ENCODE results near the gene SNX14.

The SNX14 gene

DNA sequence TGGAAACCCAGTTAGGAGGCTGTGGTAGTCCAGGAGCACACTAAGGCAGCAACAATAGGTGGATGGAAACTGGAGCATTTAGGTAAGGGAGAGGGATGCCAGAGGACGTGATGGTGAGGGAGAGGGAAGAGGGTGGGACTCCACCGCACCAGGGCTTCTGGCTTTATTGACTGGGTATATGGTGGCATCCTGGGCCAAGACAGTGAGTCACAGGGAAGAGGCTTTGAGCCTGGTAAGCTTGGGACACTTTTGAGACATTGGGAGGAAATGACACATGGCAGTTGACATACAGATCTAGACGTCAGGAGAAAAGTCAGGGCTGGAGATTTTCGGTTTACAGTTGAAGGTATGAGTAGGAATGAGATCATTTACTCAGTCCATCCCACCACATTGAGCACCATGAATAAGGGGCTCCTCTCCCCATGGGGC, 128.9 kb downstream of the SNX14 start:
- DNase-seq (ENCODE audit: low read depth in 2 of 2): no peak

- peak; percentile 90 to 91 for DNase-seq (ENCODE audit: low read depth in 2 of 2)
These were observed 129.4 kb downstream of the SNX14 start for GRCh38 chr6:85464260-85464644.

DNA sequence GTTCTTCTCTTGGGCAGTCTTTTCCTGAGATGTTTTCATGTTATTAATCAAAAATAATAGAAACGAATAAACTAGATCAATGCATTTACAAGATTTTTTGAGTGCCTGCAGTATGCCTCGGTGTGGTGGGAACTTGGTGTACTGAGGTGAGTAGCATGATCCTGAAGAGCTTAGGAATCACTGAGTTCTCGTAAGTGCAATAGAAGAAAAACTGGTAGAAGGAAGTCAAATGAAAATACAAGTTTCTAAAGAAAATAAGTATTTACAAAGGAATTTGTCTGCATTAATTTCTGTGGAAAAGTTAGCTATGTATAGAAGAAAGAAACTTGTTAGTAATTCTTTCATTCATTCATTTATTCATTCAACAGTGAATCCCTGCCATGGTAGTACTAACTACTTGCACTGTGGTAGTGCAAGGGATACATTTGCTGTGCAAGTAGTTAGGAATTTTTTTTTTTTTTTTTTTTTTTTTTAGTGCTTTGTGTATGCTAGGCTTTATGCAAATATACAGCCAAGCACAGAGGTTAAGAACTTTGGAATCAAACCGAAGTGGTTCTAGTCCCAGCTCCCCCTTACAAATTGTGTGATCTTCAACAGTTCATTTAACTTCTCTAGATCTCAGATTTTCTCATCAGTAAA, 129.9 kb downstream of the SNX14 start:
- no peak for DNase-seq (ENCODE audit: low read depth in 2 of 2)

DNA sequence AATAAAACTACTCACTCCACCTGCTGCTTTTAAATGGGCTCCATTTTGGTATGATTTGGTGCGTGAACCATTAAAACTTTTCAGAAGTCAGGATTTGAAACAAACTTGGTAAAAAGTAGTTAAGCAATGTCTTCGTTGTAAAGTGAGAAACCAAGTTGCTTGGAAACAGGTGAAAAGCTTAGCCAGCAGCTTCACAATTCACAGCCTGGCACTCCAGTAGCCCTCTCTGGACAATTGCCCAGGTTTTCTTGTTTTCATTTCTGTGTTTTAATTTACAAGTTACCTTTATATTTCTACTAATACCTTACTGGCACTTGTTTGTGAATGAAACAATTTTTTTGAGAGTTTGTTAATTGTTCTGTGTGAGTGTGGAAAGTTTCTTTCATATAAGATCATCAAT, 131.0 kb downstream of the SNX14 start:
- DNase-seq (ENCODE audit: low read depth in 2 of 2): no peak

- no peak for DNase-seq (ENCODE audit: low read depth in 2 of 2)
These were observed 131.9 kb downstream of the SNX14 start for GRCh38 chr6:85461798-85462170.

GRCh38 chr6:85460921-85461797, 132.5 kb downstream of the SNX14 start:
- DNase-seq (ENCODE audit: low read depth in 2 of 2): no peak

- DNase-seq (ENCODE audit: low read depth in 2 of 2): no peak
These were observed 133.3 kb downstream of the SNX14 start for GRCh38 chr6:85460154-85460920.

GRCh38 chr6:85459224-85459901, 134.3 kb downstream of the SNX14 start:
- DNase-seq (ENCODE audit: low read depth in 2 of 2): peak; percentile 93 to 94

GRCh38 chr6:85458782-85459181, 134.9 kb downstream of the SNX14 start:
- no peak for DNase-seq (ENCODE audit: low read depth in 2 of 2)

- DNase-seq (ENCODE audit: low read depth in 2 of 2): no peak
These were observed 135.5 kb downstream of the SNX14 start for GRCh38 chr6:85458184-85458583.

DNA sequence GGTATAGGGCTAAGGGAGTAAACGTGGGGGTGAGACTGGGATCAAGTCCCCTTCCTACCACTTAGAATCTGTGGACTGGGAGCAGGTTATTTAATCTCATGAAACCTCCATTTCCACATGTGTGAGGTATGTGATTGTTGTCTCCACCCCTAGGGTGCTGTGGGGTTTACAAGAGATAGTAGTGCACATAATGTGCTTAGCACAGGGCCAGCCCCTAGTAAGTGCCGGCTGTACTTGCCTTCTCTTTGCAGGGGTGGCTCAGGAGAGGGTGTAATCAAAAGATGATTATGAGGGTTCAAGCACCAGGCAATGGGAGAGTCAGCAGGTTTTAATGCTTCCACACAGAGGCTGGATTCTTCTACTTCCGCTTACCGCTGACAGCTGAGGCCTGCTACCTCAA, 136.9 kb downstream of the SNX14 start:
- DNase-seq (ENCODE audit: low read depth in 2 of 2): no peak
